ENCODE data around the gene KLHDC9. TPM values are rescaled to one million over a fixed set of nuclear protein-coding genes. Genes with fewer than 3 reads are reported as not detected.
A peak's percentile ranks its signal among the peaks of the same experiment; 100 is the strongest.

The KLHDC9 gene
- total and polyA plus RNA-seq, 2 of the 13 experiments (the other 11 are each of a cell fraction or from before 2014, with no cell fraction given): 2.9 TPM

GRCh38 chr1:161074676-161075368, 23.3 kb upstream of the KLHDC9 start (continued):
- TF ChIP-seq ZBTB40 (IDR thresholded peaks at IDR 0.05) (no peak), ZBTB40 (CRISPR knock-in tag; IDR thresholded peaks at IDR 0.05) (no peak), ZNF746 (CRISPR knock-in tag; IDR thresholded peaks at IDR 0.05) (no peak), ZNF557 (CRISPR knock-in tag; IDR thresholded peaks at IDR 0.05) (no peak), KDM6A (CRISPR knock-in tag; IDR thresholded peaks at IDR 0.05; ENCODE audit: low read depth) (no peak), SATB2 (CRISPR knock-in tag; IDR thresholded peaks at IDR 0.05) (no peak), REL (CRISPR knock-in tag; conservative IDR thresholded peaks at IDR 0.05) (no peak), KDM2A (CRISPR knock-in tag; IDR thresholded peaks at IDR 0.05; ENCODE audit: borderline replicate concordance, low read depth) (peak; percentile 22; the same call in 1 of the 2 replicates), ZNF747 (CRISPR knock-in tag; IDR thresholded peaks at IDR 0.05; ENCODE audit: borderline replicate concordance) (no peak), ZNF772 (CRISPR knock-in tag; IDR thresholded peaks at IDR 0.05) (0 out of 2 replicates have a peak, but pooled peaks have one; percentile 51), ADNP (CRISPR knock-in tag; IDR thresholded peaks at IDR 0.05) (no peak), ZNF567 (CRISPR knock-in tag; IDR thresholded peaks at IDR 0.05; ENCODE audit: borderline replicate concordance) (no peak), BCL3 (CRISPR knock-in tag; IDR thresholded peaks at IDR 0.05) (0 out of 2 replicates have a peak, but pooled peaks have one; percentile 38), HMGXB4 (CRISPR knock-in tag; IDR thresholded peaks at IDR 0.05; ENCODE audit: borderline replicate concordance in 1 of 2, low read depth in 1 of 2) (0 out of 4 replicates have a peak, but pooled peaks of 1 of the 2 experiments have one; percentile 1), IRF1 (CRISPR knock-in tag; IDR thresholded peaks at IDR 0.05; ENCODE audit: low read depth) (no peak), ZBTB21 (CRISPR knock-in tag; IDR thresholded peaks at IDR 0.05) (peak; percentile 62; the same call in 1 of the 2 replicates), ZMAT3 (CRISPR knock-in tag; conservative IDR thresholded peaks at IDR 0.05) (no peak)

All from HepG2 (cell line).